SK-N-SH (cell line): ENCODE results near the gene DOC2A. TPM values are rescaled to one million over a fixed set of nuclear protein-coding genes. Genes with fewer than 3 reads are reported as not detected.

Experiments
- CTCF ChIA-PET: fragments of 300-600, 350-600 bp; formaldehyde crosslinking; extraction: SDS; loops from one replicate; lab custom pipeline; 2021; lab: Yijun Ruan, JAX
- POLR2A ChIA-PET: fragments of 350-600 bp; sonication (Branson Sonifier 250); formaldehyde crosslinking; extraction: SDS; loops from one replicate; lab custom pipeline; 2020; ENCODE audit warnings: antibody characterized with exemption, inconsistent platforms; lab: Yijun Ruan, JAX
- DNase-seq: peaks from one replicate; pipeline ENCODE4 v3.0.0; 2012
- H2AFZ ChIP-seq: fragments of 200-600 bp; sonication (generic); 2 replicates; pipeline ENCODE4 v1.8.1; 2016; ENCODE audit warnings: antibody characterized with exemption, mild to moderate bottlenecking, low read depth
- H3F3A ChIP-seq: fragments of 200-600 bp; sonication (generic); replicated peaks from 2 replicates; pipeline ENCODE3; 2016; ENCODE audit warnings: antibody characterized with exemption, mild to moderate bottlenecking; ENCODE audit not compliant: insufficient read depth
- H3K27ac ChIP-seq, 2 experiments: fragments of 200-500 bp in 1 of 2; fragments of 200-600 bp in 1 of 2; sonication (Bioruptor generic) in 1 of 2; sonication (generic), shearing (Covaris generic) in 1 of 2; 2 replicates each; pipeline versions ENCODE4 v1.5.1 to v1.6.1; 2014 to 2016; ENCODE audit warnings: low read depth in 2 of 2, inconsistent platforms in 1 of 2, low read length in 1 of 2, mild to moderate bottlenecking in 1 of 2, mixed read lengths in 1 of 2
- H3K27me3 ChIP-seq: fragments of 200-600 bp; sonication (generic), shearing (Covaris generic); 2 replicates; pipeline ENCODE4 v1.6.1; 2016; ENCODE audit warnings: mixed run types; ENCODE audit not compliant: insufficient read depth
- H3K36me3 ChIP-seq, 2 experiments: fragments of 200-500 bp in 1 of 2; fragments of 200-600 bp in 1 of 2; sonication (Bioruptor generic) in 1 of 2; sonication (generic) in 1 of 2; replicated peaks in 1 of 2; 2 replicates each; pipeline versions ENCODE3 to v1.5.1; 2014 to 2016; ENCODE audit warnings: low read length in 1 of 2, mild to moderate bottlenecking in 1 of 2; ENCODE audit not compliant: insufficient read depth in 2 of 2, control insufficient read depth in 1 of 2
- H3K4me1 ChIP-seq, 2 experiments: fragments of 200-500 bp in 1 of 2; fragments of 200-600 bp in 1 of 2; sonication (Bioruptor generic) in 1 of 2; sonication (generic), shearing (Covaris generic) in 1 of 2; 2 replicates each; pipeline versions ENCODE4 v1.5.1 to v1.6.1; 2014 to 2016; ENCODE audit warnings: low read depth in 1 of 2, low read length in 1 of 2, mixed run types in 1 of 2; ENCODE audit not compliant: insufficient read depth in 2 of 2, control insufficient read depth in 1 of 2
- H3K4me2 ChIP-seq: fragments of 200-600 bp; sonication (generic), shearing (Covaris generic); 2 replicates; pipeline ENCODE4 v1.6.1; 2017; ENCODE audit warnings: mixed run types
- H3K4me3 ChIP-seq, 2 experiments: fragments of 200-500 bp in 1 of 2; fragments of 200-600 bp in 1 of 2; sonication (Bioruptor generic) in 1 of 2; sonication (generic), shearing (Covaris generic) in 1 of 2; 2 replicates each; pipeline versions ENCODE4 v1.5.1 to v1.8.1; 2014 to 2016; ENCODE audit warnings: low read depth in 2 of 2, inconsistent platforms in 1 of 2, low read length in 1 of 2, mild to moderate bottlenecking in 1 of 2, mixed read lengths in 1 of 2, moderate library complexity in 1 of 2
- H3K79me2 ChIP-seq: fragments of 200-600 bp; sonication (generic); 2 replicates; pipeline ENCODE4 v1.8.1; 2017; ENCODE audit warnings: mild to moderate bottlenecking; ENCODE audit not compliant: insufficient read depth
- H3K9ac ChIP-seq: fragments of 200-600 bp; sonication (generic); 2 replicates; pipeline ENCODE4 v1.6.1; 2017; ENCODE audit warnings: mixed run types
- H3K9me2 ChIP-seq: fragments of 200-600 bp; sonication (generic); 2 replicates; pipeline ENCODE4 v1.6.1; 2017; ENCODE audit warnings: mixed run types
- H3K9me3 ChIP-seq: fragments of 200-600 bp; sonication (generic); 2 replicates; pipeline ENCODE4 v1.6.1; 2017; ENCODE audit warnings: mixed run types, mild to moderate bottlenecking, moderate library complexity
- H4K20me1 ChIP-seq: fragments of 200-600 bp; sonication (generic); 2 replicates; pipeline ENCODE4 v1.6.1; 2017; ENCODE audit warnings: mild to moderate bottlenecking, mixed run types; ENCODE audit not compliant: insufficient read depth
- GABPA ChIP-seq: IDR thresholded peaks from 2 replicates; pipeline ENCODE4 v1.4.0; 2012; ENCODE audit warnings: low read depth, mild to moderate bottlenecking
- REST ChIP-seq: IDR thresholded peaks from 2 replicates; pipeline ENCODE4 v1.6.1; 2012; ENCODE audit warnings: mild to moderate bottlenecking, low read depth, low read length, moderate library complexity
- SIN3A ChIP-seq: IDR thresholded peaks from 2 replicates; pipeline ENCODE4 v1.6.1; 2012; ENCODE audit warnings: low read depth, mild to moderate bottlenecking, low read length, moderate library complexity, borderline replicate concordance
- TCF12 ChIP-seq: IDR thresholded peaks from 2 replicates; pipeline ENCODE4 v1.4.0; 2012
- USF1 ChIP-seq: IDR thresholded peaks from 2 replicates; pipeline ENCODE4 v1.4.0; 2012; ENCODE audit warnings: low read depth, borderline replicate concordance
- WGBS: methylation state at CpG from one replicate; pipeline ENCODE4 v1.1.6; 2017; ENCODE audit warnings: low lambda C conversion rate; 5-methylcytosine and 5-hydroxymethylcytosine counted together
- polyA plus RNA-seq, 3 experiments: library from polyadenylated mRNA; depleted of rRNA; stranded (reverse); fragments of >200 nt; gene quantifications; 2 replicates each; pipeline ENCODE4 v1.2.3, GENCODE V29; 2012
- TF ChIP-seq, protein P1 (sequence below): IDR thresholded peaks from 2 replicates; pipeline ENCODE4; 2012
- TF ChIP-seq, protein P2 (sequence below): fragments of 150-350 bp; IDR thresholded peaks from 2 replicates; pipeline ENCODE4 v1.6.1; 2017; ENCODE audit warnings: antibody characterized with exemption, low read length, low read depth, borderline replicate concordance

Gene DOC2A
- polyA plus RNA-seq, 1 of the 3 experiments (the other 2 are of a cell fraction): 10.4 TPM

DNA sequence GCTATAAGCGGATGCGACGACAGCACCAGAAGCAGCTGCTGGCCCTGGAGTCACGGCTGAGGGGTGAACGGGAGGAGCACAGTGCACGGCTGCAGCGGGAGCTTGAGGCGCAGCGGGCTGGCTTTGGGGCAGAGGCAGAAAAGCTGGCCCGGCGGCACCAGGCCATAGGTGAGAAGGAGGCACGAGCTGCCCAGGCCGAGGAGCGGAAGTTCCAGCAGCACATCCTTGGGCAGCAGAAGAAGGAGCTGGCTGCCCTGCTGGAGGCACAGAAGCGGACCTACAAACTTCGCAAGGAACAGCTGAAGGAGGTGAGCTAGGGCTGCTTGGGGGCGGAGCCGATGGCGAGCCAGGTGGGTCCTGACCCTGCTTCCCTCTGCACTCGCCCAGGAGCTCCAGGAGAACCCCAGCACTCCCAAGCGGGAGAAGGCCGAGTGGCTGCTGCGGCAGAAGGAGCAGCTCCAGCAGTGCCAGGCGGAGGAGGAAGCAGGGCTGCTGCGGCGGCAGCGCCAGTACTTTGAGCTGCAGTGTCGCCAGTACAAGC is 25.5 kb downstream of the DOC2A start (continued):
- TF ChIP-seq TCF12 (no peak), REST (no peak), GABPA (no peak), SIN3A (no peak)
- TF ChIP-seq, protein P1, sequence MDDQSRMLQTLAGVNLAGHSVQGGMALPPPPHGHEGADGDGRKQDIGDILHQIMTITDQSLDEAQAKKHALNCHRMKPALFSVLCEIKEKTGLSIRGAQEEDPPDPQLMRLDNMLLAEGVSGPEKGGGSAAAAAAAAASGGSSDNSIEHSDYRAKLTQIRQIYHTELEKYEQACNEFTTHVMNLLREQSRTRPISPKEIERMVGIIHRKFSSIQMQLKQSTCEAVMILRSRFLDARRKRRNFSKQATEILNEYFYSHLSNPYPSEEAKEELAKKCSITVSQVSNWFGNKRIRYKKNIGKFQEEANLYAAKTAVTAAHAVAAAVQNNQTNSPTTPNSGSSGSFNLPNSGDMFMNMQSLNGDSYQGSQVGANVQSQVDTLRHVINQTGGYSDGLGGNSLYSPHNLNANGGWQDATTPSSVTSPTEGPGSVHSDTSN: no peak

DNA sequence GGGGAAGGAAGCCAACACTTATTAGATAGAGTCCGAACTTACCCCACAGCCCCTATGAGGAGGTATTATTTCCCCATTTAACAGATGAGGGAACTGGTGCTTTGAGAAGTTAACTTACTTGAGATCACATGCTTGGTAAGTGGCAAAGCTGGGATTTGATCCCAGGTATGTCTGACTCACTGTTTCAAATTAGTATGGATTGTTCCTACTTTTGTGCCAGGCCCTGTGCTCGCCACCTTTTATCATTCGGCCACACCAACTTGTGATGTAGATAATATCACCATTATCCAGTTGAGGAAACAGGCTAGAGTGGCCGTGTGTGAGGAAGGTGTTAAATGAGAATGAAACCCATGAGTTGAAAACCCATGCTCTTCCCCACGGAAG is 26.1 kb downstream of the DOC2A start:
- POLR2A ChIA-PET: no interaction called here

More for the DNA sequence above, 26.1 kb downstream of the DOC2A start:
- Histone ChIP-seq H3K36me3 (peaks cover 36 to 97% of the 10 kb centered on the region in 2 experiments), H4K20me1 (no peaks in the 10 kb centered on the region), H3K9me3 (no peaks in the 10 kb centered on the region), H3K4me2 (no peak overlapping the region), H3K4me3 (no peak overlapping the region), H3K4me1 (no peaks in the 10 kb centered on the region), H3K27ac (no peak overlapping the region), H2AFZ (no peak overlapping the region), H3K79me2 (no peaks in the 10 kb centered on the region), H3K9ac (no peak overlapping the region), H3F3A (no peaks in the 10 kb centered on the region), H3K27me3 (no peaks in the 10 kb centered on the region), H3K9me2 (no peaks in the 10 kb centered on the region)
- WGBS: 89% methylated on average over 5 of the region's 5 CpGs
- TF ChIP-seq, protein P2, sequence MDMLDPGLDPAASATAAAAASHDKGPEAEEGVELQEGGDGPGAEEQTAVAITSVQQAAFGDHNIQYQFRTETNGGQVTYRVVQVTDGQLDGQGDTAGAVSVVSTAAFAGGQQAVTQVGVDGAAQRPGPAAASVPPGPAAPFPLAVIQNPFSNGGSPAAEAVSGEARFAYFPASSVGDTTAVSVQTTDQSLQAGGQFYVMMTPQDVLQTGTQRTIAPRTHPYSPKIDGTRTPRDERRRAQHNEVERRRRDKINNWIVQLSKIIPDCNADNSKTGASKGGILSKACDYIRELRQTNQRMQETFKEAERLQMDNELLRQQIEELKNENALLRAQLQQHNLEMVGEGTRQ: no peak
- no peak for TF ChIP-seq USF1
- CTCF ChIA-PET: no interaction called here
- no peak for DNase-seq
